ENCODE results near the gene THBS1.

- no peak for TF ChIP-seq GLIS3 (CRISPR knock-in tag; IDR thresholded peaks at IDR 0.05)
- TF ChIP-seq PATZ1 (CRISPR knock-in tag; IDR thresholded peaks at IDR 0.05; ENCODE audit: borderline replicate concordance) = no peak
Measured at GRCh38 chr15:39598958-39599845, 18.3 kb downstream of the THBS1 start.

Data from SK-N-SH treated with all-trans-retinoic acid at 6 μM for 48 hours (cell line).